Superior temporal gyrus (tissue), 1 donor: ENCODE data around the gene UNC13D.

Experiments used
- DNase-seq: peaks from one replicate; pipeline ENCODE4 v3.0.0-alpha.2; 2016; ENCODE audit errors: extremely low spot score

Gene UNC13D

GRCh38 chr17:75834279-75834920 is 9.8 kb downstream of the UNC13D start:
- DNase-seq = peak; percentile 29

GRCh38 chr17:75832652-75833400 is 11.4 kb downstream of the UNC13D start:
- no peak for DNase-seq

GRCh38 chr17:75832164-75832651 is 12.0 kb downstream of the UNC13D start:
- DNase-seq = no peak

- no peak for DNase-seq
Observed at GRCh38 chr17:75831032-75831571, 13.1 kb downstream of the UNC13D start.

GRCh38 chr17:75830164-75831031 is 13.8 kb downstream of the UNC13D start:
- no peak for DNase-seq

GRCh38 chr17:75829747-75830146 is 14.5 kb downstream of the UNC13D start:
- DNase-seq = no peak

GRCh38 chr17:75828741-75829140 is 15.5 kb downstream of the UNC13D start:
- no peak for DNase-seq

GRCh38 chr17:75828076-75828400 is 16.2 kb downstream of the UNC13D start:
- no peak for DNase-seq

GRCh38 chr17:75827308-75828075 is 16.7 kb downstream of the UNC13D start:
- DNase-seq = peak; percentile 43

GRCh38 chr17:75826561-75827307 is 17.5 kb downstream of the UNC13D start:
- DNase-seq = no peak

- no peak for DNase-seq
Observed at GRCh38 chr17:75825748-75826370, 18.3 kb downstream of the UNC13D start.

- DNase-seq = no peak
Observed at GRCh38 chr17:75825149-75825552, 19.1 kb downstream of the UNC13D start.

GRCh38 chr17:75824666-75825065 is 19.5 kb downstream of the UNC13D start:
- DNase-seq = no peak

- DNase-seq = no peak
Observed at GRCh38 chr17:75824050-75824552, 20.1 kb downstream of the UNC13D start.

GRCh38 chr17:75823257-75824041 is 20.8 kb downstream of the UNC13D start:
- DNase-seq = no peak

GRCh38 chr17:75822800-75823166 is 21.4 kb downstream of the UNC13D start:
- no peak for DNase-seq

- DNase-seq = no peak
Observed at GRCh38 chr17:75822119-75822799, 21.9 kb downstream of the UNC13D start.

- no peak for DNase-seq
Observed at GRCh38 chr17:75821552-75821951, 22.7 kb downstream of the UNC13D start.
